Measurements from ENCODE around the gene RALGAPA2. TPM values are rescaled to one million over a fixed set of nuclear protein-coding genes. Genes with fewer than 3 reads are reported as not detected.

The RALGAPA2 gene
- total and polyA plus RNA-seq, 9 donors = 8.4 to 31.7 (median 19.9) TPM

DNA sequence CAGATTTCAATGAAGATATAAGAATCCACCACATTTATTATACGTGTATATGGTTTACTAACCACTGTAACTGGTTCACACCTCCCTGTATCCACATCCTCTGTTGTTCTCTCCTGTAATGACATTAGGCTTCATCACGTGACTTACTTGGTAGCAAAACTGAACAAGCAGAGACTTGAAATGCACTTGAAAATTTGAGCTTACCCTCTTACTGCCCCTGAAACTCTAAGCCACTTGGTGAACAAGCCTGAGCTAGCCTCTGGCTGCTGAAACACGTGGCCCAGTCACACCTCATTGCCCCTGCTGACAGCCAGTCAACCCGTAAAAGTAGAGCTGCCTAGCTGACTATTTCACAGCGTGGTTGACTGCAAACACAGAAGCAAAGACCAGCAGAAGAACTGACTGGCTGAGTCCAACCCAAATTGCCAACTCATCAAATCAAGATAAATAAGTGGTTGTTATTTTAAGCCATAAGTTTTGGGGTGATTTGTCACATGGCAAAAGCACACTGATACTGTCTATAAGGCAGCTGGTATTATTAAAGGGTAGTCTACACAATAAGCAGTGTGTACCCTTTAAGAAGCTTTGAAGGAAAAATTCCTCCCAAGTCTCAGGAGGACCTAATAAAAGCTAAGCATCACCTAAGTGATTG is 109.0 kb downstream of the RALGAPA2 start:
- TF ChIP-seq CTCF (IDR thresholded peaks at IDR 0.05) (no peak), POLR2A (IDR thresholded peaks at IDR 0.05) (no peak), EP300 (IDR thresholded peaks at IDR 0.05) (no peak)
- H3K4me3 ChIP-seq = no peak overlapping the region
- no peaks in the 10 kb centered on the region for H3K9me3 ChIP-seq
- no peak for DNase-seq
- H3K4me1 ChIP-seq (ENCODE audit: insufficient read depth) = no peaks in the 10 kb centered on the region
- H3K27ac ChIP-seq = no peak overlapping the region
- no peaks in the 10 kb centered on the region for H3K27me3 ChIP-seq
- H3K36me3 ChIP-seq = no peaks in the 10 kb centered on the region
- WGBS, 3 donors = 82 to 85% (median 83%) methylated on average over 5 of the region's 5 CpGs
- intact Hi-C loops (cut with DNase I) = no loop called here

- Histone ChIP-seq H3K27ac (no peak overlapping the region), H3K9me3 (no peaks in the 10 kb centered on the region), H3K36me3 (no peaks in the 10 kb centered on the region), H3K4me3 (no peak overlapping the region), H3K4me1 (ENCODE audit: insufficient read depth) (peaks cover 3% of the 10 kb centered on the region), H3K27me3 (no peaks in the 10 kb centered on the region)
- WGBS, 3 donors = 58 to 60% (median 59%) methylated on average over 2 of the region's 2 CpGs
- intact Hi-C loops (cut with DNase I) = loop anchor here in 2 of 4 donors (10.0 kb wide), 1 partner anchor 513 kb away; no protein-coding TSS in a partner anchor
- no peak for DNase-seq
- no peak for TF ChIP-seq POLR2A (IDR thresholded peaks at IDR 0.05)
- no peak for TF ChIP-seq CTCF (IDR thresholded peaks at IDR 0.05)
- TF ChIP-seq EP300 (IDR thresholded peaks at IDR 0.05) = no peak
Measured at GRCh38 chr20:20597966-20598365, 114.5 kb downstream of the RALGAPA2 start.

- Histone ChIP-seq H3K4me1 (ENCODE audit: insufficient read depth) (peaks cover 5% of the 10 kb centered on the region), H3K27ac (no peak overlapping the region), H3K9me3 (no peaks in the 10 kb centered on the region), H3K4me3 (no peak overlapping the region), H3K36me3 (no peaks in the 10 kb centered on the region), H3K27me3 (no peaks in the 10 kb centered on the region)
- DNase-seq = no peak
- TF ChIP-seq EP300 (IDR thresholded peaks at IDR 0.05) = no peak
- no peak for TF ChIP-seq POLR2A (IDR thresholded peaks at IDR 0.05)
- peak in 1 of 3 donors; percentile 10 for TF ChIP-seq CTCF (IDR thresholded peaks at IDR 0.05)
- WGBS, 3 donors = 12 to 21% (median 20%) methylated on average over 1 of the region's 1 CpG
- intact Hi-C loops (cut with DNase I) = loop anchor here in 2 of 4 donors (10.0 kb wide), 1 partner anchor 509 kb away; no protein-coding TSS in a partner anchor
Measured at GRCh38 chr20:20594171-20594530, 118.3 kb downstream of the RALGAPA2 start.

- WGBS, 3 donors = 12 to 22% (median 14%) methylated on average over 9 of the region's 9 CpGs
Measured at GRCh38 chr20:20593447-20594170, 118.8 kb downstream of the RALGAPA2 start.

More at GRCh38 chr20:20593447-20594170, 118.8 kb downstream of the RALGAPA2 start:
- TF ChIP-seq EP300 (IDR thresholded peaks at IDR 0.05) = no peak
- TF ChIP-seq CTCF (IDR thresholded peaks at IDR 0.05) = peak in 2 of 3 donors; percentile 17 to 46
- Histone ChIP-seq H3K36me3 (no peaks in the 10 kb centered on the region), H3K27me3 (no peaks in the 10 kb centered on the region), H3K4me1 (ENCODE audit: insufficient read depth) (peaks cover 5% of the 10 kb centered on the region), H3K27ac (no peak overlapping the region), H3K9me3 (no peaks in the 10 kb centered on the region), H3K4me3 (no peak overlapping the region)
- DNase-seq = peak; percentile 30 to 46 (median 38)
- intact Hi-C loops (cut with DNase I) = loop anchor here in 2 of 4 donors (10.0 kb wide), 1 partner anchor 509 kb away; no protein-coding TSS in a partner anchor

All from ovary (tissue), 9 donors.